IMR-90 (cell line): ENCODE data around the gene PDXK. TPM values are rescaled to one million over a fixed set of nuclear protein-coding genes. Genes with fewer than 3 reads are reported as not detected.

ENCODE experiments used
- ATAC-seq: fragments of 200-7000 bp; cut with Tn5 transposase; 2 replicates; pipeline ENCODE4 v1.9.1; 2020; ENCODE audit warnings: low read depth, mild to moderate bottlenecking, moderate library complexity
- BruUV-seq: library from RNA; stranded (reverse); fragments of 400-500 nt; replicated peaks from 2 replicates; lab custom pipeline; 2021; lab: Mats Ljungman, UMichigan
- CTCF ChIA-PET: fragments of 300-600 bp; formaldehyde crosslinking; extraction: SDS; loops from one replicate; lab custom pipeline; 2021; ENCODE audit warnings: antibody characterized with exemption; lab: Yijun Ruan, JAX
- POLR2A ChIA-PET: fragments of 300-600 bp; sonication (Branson Sonifier 250); formaldehyde crosslinking; loops from one replicate; lab custom pipeline; 2022; ENCODE audit warnings: antibody characterized with exemption; ENCODE audit not compliant: unreplicated experiment; lab: Charles Lee
- DNase-seq: peaks from one replicate; pipeline ENCODE4 v3.0.0; 2013
- H2AFZ ChIP-seq: replicated peaks from 2 replicates; pipeline ENCODE3; 2013; ENCODE audit warnings: low read length, mild to moderate bottlenecking; ENCODE audit not compliant: poor library complexity
- H2AK5ac ChIP-seq: 2 replicates; pipeline ENCODE4 v1.6.1; 2013; ENCODE audit warnings: low read depth, low read length, inconsistent platforms
- H2AK9ac ChIP-seq: replicated peaks from 2 replicates; pipeline ENCODE3; 2013; ENCODE audit warnings: mild to moderate bottlenecking, low read depth, low read length, moderate library complexity; ENCODE audit not compliant: poor library complexity
- H2BK120ac ChIP-seq: 2 replicates; pipeline ENCODE4 v1.6.1; 2013; ENCODE audit warnings: low read depth, low read length, inconsistent platforms
- H2BK15ac ChIP-seq: 3 replicates; pipeline ENCODE4 v1.6.1; 2013; ENCODE audit warnings: low read depth, low read length, inconsistent platforms
- H2BK20ac ChIP-seq: 2 replicates; pipeline ENCODE4 v1.6.1; 2013; ENCODE audit warnings: low read depth, mild to moderate bottlenecking, inconsistent platforms, low read length, moderate library complexity
- H2BK5ac ChIP-seq: 2 replicates; pipeline ENCODE4 v1.6.1; 2013; ENCODE audit warnings: mild to moderate bottlenecking, low read depth, low read length, inconsistent platforms; ENCODE audit not compliant: poor library complexity, severe bottlenecking
- H3K14ac ChIP-seq: replicated peaks from 2 replicates; pipeline ENCODE4 v1.6.1; 2013; ENCODE audit warnings: low read depth, low read length, inconsistent platforms
- H3K18ac ChIP-seq: 2 replicates; pipeline ENCODE4 v1.6.1; 2013; ENCODE audit warnings: low read depth, low read length, control low read depth
- H3K23ac ChIP-seq: 2 replicates; pipeline ENCODE4 v1.6.1; 2013; ENCODE audit warnings: low read depth, low read length, inconsistent platforms
- H3K27ac ChIP-seq: 2 replicates; pipeline ENCODE4 v1.5.1; 2013; ENCODE audit warnings: mild to moderate bottlenecking, control low read depth, low read length; ENCODE audit not compliant: insufficient read depth
- H3K27me3 ChIP-seq: 2 replicates; pipeline ENCODE4 v1.6.1; 2013; ENCODE audit warnings: low read length; ENCODE audit not compliant: control insufficient read depth, insufficient read depth
- H3K36me3 ChIP-seq: 2 replicates; pipeline ENCODE4 v1.6.1; 2013; ENCODE audit warnings: low read length, mixed read lengths; ENCODE audit not compliant: control insufficient read depth, insufficient read depth
- H3K4ac ChIP-seq: 2 replicates; pipeline ENCODE4 v1.6.1; 2013; ENCODE audit warnings: low read depth, low read length, inconsistent platforms
- H3K4me1 ChIP-seq: 2 replicates; pipeline ENCODE4 v1.6.1; 2013; ENCODE audit warnings: low read length, mixed read lengths; ENCODE audit not compliant: control insufficient read depth, insufficient read depth
- H3K4me2 ChIP-seq: 2 replicates; pipeline ENCODE4 v1.6.1; 2013; ENCODE audit warnings: low read depth, mild to moderate bottlenecking, control low read depth, low read length, moderate library complexity
- H3K4me3 ChIP-seq: 2 replicates; pipeline ENCODE4 v1.5.1; 2013; ENCODE audit warnings: low read depth, mild to moderate bottlenecking, control low read depth, low read length, moderate library complexity; ENCODE audit not compliant: insufficient read depth
- H3K56ac ChIP-seq: 2 replicates; pipeline ENCODE4 v1.6.1; 2013; ENCODE audit warnings: low read length, inconsistent platforms; ENCODE audit not compliant: insufficient read depth; ENCODE audit errors: extremely low read depth
- H3K79me1 ChIP-seq, 2 experiments: 2 replicates each; pipeline ENCODE4 v1.6.1; 2013; ENCODE audit warnings: low read length in 2 of 2, inconsistent platforms in 1 of 2, low read depth in 1 of 2
- H3K9ac ChIP-seq: 2 replicates; pipeline ENCODE4 v1.6.1; 2013; ENCODE audit warnings: low read depth, low read length, control low read depth
- H3K9me1 ChIP-seq: 2 replicates; pipeline ENCODE4 v1.6.1; 2013; ENCODE audit warnings: low read length, inconsistent platforms; ENCODE audit not compliant: insufficient read depth
- H3K9me3 ChIP-seq: 2 replicates; pipeline ENCODE4 v1.6.1; 2013; ENCODE audit warnings: low read length; ENCODE audit not compliant: control insufficient read depth, insufficient read depth
- H4K20me1 ChIP-seq: 2 replicates; pipeline ENCODE4 v1.6.1; 2013; ENCODE audit warnings: low read length, inconsistent platforms; ENCODE audit not compliant: insufficient read depth
- H4K5ac ChIP-seq: 2 replicates; pipeline ENCODE4 v1.6.1; 2013; ENCODE audit warnings: mild to moderate bottlenecking, low read depth, low read length, control low read depth
- H4K8ac ChIP-seq, 2 experiments: 2 replicates each; pipeline ENCODE4 v1.6.1; 2013; ENCODE audit warnings: low read depth in 2 of 2, low read length in 2 of 2, control low read depth in 1 of 2, inconsistent platforms in 1 of 2
- H4K91ac ChIP-seq: 2 replicates; pipeline ENCODE4 v1.6.1; 2013; ENCODE audit warnings: low read depth, low read length, inconsistent platforms; ENCODE audit not compliant: insufficient read depth
- BHLHE40 ChIP-seq: fragments of 150-350 bp; IDR thresholded peaks from 2 replicates; pipeline ENCODE4 v1.6.1; 2016; ENCODE audit warnings: mild to moderate bottlenecking, low read depth, low read length
- CEBPB ChIP-seq: IDR thresholded peaks from 2 replicates; pipeline ENCODE4 v1.6.1; 2012; ENCODE audit warnings: low read depth, low read length, improper control_type of control experiment
- CHD1 ChIP-seq: IDR thresholded peaks from 2 replicates; pipeline ENCODE4 v1.6.1; 2012; ENCODE audit warnings: low read depth, low read length, improper control_type of control experiment
- FOS ChIP-seq: fragments of 150-350 bp; IDR thresholded peaks from 2 replicates; pipeline ENCODE4 v1.6.1; 2016; ENCODE audit warnings: low read depth, low read length
- MAFK ChIP-seq: IDR thresholded peaks from 2 replicates; pipeline ENCODE4 v1.6.1; 2012; ENCODE audit warnings: low read depth, low read length, improper control_type of control experiment
- MAZ ChIP-seq: IDR thresholded peaks from 2 replicates; pipeline ENCODE4 v1.6.1; 2012; ENCODE audit warnings: low read depth, mild to moderate bottlenecking, low read length, improper control_type of control experiment, moderate library complexity, borderline replicate concordance
- NFE2L2 ChIP-seq: fragments of 150-350 bp; IDR thresholded peaks from 2 replicates; pipeline ENCODE4 v1.6.1; 2016; ENCODE audit warnings: low read depth, mild to moderate bottlenecking, low read length
- POLR2A ChIP-seq: IDR thresholded peaks from 2 replicates; pipeline ENCODE4 v1.6.1; 2012; ENCODE audit warnings: mild to moderate bottlenecking, low read depth, low read length
- RAD21 ChIP-seq: IDR thresholded peaks from 2 replicates; pipeline ENCODE4 v1.6.1; 2012; ENCODE audit warnings: low read length, improper control_type of control experiment
- RCOR1 ChIP-seq: IDR thresholded peaks from 2 replicates; pipeline ENCODE4 v1.6.1; 2012; ENCODE audit warnings: mild to moderate bottlenecking, low read length, improper control_type of control experiment; ENCODE audit not compliant: insufficient replicate concordance
- RFX5 ChIP-seq: IDR thresholded peaks from 2 replicates; pipeline ENCODE4 v1.8.0; 2012; ENCODE audit warnings: low read depth, mild to moderate bottlenecking, low read length, moderate library complexity
- whole genome bisulfite sequencing, 2 experiments: methylation state at CpG; one replicate each; pipeline versions ENCODE4 v1.1.5 to v1.1.7; 2013; ENCODE audit warnings: missing lambda C conversion rate in 2 of 2; ENCODE audit not compliant: insufficient read length in 1 of 2; ENCODE audit errors: extremely low coverage in 2 of 2; 5-methylcytosine and 5-hydroxymethylcytosine counted together
- dilution Hi-C: fragments of 300-500 bp; cut with HindIII; formaldehyde crosslinking; loops from one replicate; pipeline ENCODE4 v1.14.3; 2018; ENCODE audit warnings: low sequenced_read_pairs; ENCODE audit not compliant: unreplicated experiment
- in situ Hi-C: fragments of 300-500 bp; cut with MboI; formaldehyde crosslinking; loops from 3 replicates; pipeline ENCODE4 v1.14.3; 2019; ENCODE audit warnings: low sequenced_read_pairs, inconsistent platforms, mixed read lengths
- intact Hi-C: fragments of 100-400 bp; cut with micrococcal nuclease; formaldehyde crosslinking; loops from 2 replicates; pipeline ENCODE4 v1.10.0; 2022
- polyA plus RNA-seq, 3 experiments: library from polyadenylated mRNA; depleted of rRNA; stranded (reverse); fragments of >200 nt; gene quantifications; 2 replicates each; pipeline ENCODE4 v1.2.3, GENCODE V29; 2012; ENCODE audit warnings: low replicate concordance in 1 of 3
- total RNA-seq: library from RNA; depleted of rRNA; stranded (reverse); fragments of >200 nt; gene quantifications from 2 replicates; pipeline ENCODE4 v1.2.3, GENCODE V29; 2012
- TF ChIP-seq, protein P1 (sequence below): conservative IDR thresholded peaks from 2 replicates; pipeline ENCODE4 v1.5.1; 2012; ENCODE audit warnings: mild to moderate bottlenecking, low read depth, low read length, improper control_type of control experiment
- TF ChIP-seq, protein P2 (sequence below): fragments of 150-350 bp; IDR thresholded peaks from 2 replicates; pipeline ENCODE4 v1.6.1; 2016; ENCODE audit warnings: low read depth, mild to moderate bottlenecking, low read length, moderate library complexity, borderline replicate concordance
- TF ChIP-seq, protein P3 (sequence below): fragments of 150-350 bp; IDR thresholded peaks from 2 replicates; pipeline ENCODE4 v1.6.1; 2017; ENCODE audit warnings: mild to moderate bottlenecking, antibody characterized with exemption, low read length, low read depth

The PDXK gene
- total and polyA plus RNA-seq, 2 of the 4 experiments (the other 2 are of a cell fraction) = 155 to 312 TPM

DNA sequence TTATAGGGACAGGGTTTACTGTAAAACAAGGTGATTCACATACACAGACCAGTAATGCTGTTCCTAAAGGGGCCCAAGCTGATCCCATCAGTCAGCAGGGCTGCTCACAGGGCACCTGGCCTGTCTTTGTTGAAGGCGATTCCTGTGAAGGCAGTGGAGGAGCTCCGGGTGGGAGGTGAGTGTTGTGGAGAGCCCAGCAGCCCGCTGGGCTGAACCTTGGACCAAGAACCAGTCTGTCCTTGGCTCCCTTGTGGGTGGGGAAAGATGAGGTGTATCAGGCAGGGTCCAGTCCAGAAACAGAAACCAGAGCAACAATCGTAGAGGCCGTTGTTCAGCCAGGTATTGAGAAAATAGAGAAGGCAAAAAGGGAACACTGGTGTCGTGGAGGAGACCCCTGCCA, 12.5 kb downstream of the PDXK start (continued):
- TF ChIP-seq, protein P1, sequence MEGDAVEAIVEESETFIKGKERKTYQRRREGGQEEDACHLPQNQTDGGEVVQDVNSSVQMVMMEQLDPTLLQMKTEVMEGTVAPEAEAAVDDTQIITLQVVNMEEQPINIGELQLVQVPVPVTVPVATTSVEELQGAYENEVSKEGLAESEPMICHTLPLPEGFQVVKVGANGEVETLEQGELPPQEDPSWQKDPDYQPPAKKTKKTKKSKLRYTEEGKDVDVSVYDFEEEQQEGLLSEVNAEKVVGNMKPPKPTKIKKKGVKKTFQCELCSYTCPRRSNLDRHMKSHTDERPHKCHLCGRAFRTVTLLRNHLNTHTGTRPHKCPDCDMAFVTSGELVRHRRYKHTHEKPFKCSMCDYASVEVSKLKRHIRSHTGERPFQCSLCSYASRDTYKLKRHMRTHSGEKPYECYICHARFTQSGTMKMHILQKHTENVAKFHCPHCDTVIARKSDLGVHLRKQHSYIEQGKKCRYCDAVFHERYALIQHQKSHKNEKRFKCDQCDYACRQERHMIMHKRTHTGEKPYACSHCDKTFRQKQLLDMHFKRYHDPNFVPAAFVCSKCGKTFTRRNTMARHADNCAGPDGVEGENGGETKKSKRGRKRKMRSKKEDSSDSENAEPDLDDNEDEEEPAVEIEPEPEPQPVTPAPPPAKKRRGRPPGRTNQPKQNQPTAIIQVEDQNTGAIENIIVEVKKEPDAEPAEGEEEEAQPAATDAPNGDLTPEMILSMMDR = no peak

DNA sequence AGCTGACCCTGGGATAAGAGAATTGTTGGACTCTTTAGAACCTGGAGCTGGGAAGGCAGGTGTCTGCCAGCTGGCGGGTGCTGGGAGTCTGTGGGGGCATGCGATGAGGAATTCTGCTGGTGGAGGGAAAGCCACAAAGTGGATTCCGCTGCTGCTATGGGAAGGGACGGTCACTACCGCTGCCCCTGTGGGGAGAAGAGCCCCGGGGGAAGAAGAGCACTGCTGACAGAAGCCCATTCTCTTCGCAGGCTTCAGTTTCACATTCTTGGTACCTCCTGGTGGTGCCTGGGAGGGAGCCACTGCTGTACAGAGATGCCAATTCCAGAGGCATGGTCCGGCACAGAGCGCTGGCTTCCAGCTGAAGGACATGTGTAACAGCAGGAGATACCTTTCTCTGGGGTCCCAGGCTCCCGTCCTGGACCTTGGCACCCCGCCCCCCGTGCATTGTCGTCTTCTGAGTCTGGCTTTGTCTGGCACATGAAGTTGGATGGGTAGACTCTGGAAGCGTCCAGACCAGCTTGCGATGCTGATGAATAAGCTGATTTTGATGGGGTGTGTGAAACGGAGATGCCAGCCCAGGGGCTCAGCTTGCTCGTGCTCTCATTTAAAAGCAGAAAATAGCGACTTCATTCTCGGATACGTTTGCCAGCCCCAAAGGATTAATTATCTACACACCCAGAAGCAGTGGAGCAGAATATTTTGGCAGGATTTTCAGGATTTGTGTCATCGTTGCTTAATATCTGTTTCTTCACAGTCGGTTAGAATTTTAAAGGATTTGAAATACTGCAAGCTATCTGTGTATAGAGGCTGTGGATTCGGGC, 13.2 kb downstream of the PDXK start:
- H3K9me1 ChIP-seq = peaks cover 24% of the 10 kb centered on the region
- no peak for DNase-seq
- H4K20me1 ChIP-seq = peaks cover 59% of the 10 kb centered on the region
- POLR2A ChIA-PET = no interaction called here
- no peak overlapping the region for H3K27ac ChIP-seq
- no TSS peak for BruUV-seq
- WGBS, 2 experiments = 77% methylated on average over 6 of the region's 23 CpGs; no CpG with 5 or more reads in 1 of the 2 experiments
- no peak for ATAC-seq
- in situ Hi-C loops (no loop called here), intact Hi-C loops (no loop called here), dilution Hi-C loops (no loop called here)
- H3K9me3 ChIP-seq = no peaks in the 10 kb centered on the region
- no peak overlapping the region for H2AFZ ChIP-seq
- CTCF ChIA-PET = no interaction called here
- no peak overlapping the region for H3K4ac ChIP-seq
- H3K27me3 ChIP-seq = no peaks in the 10 kb centered on the region
- H3K56ac ChIP-seq = no peak overlapping the region
- H2AK9ac ChIP-seq = peak overlapping the region; percentile 60
- peaks cover 26 to 95% of the 10 kb centered on the region in 2 experiments for H3K79me1 ChIP-seq
- H3K9ac ChIP-seq = no peak overlapping the region
- H2BK20ac ChIP-seq = no peak overlapping the region
- H3K23ac ChIP-seq = no peak overlapping the region
- H2BK15ac ChIP-seq = no peak overlapping the region
- no peak overlapping the region for H3K18ac ChIP-seq
- no peak overlapping the region for H2BK5ac ChIP-seq
- H3K4me2 ChIP-seq = no peak overlapping the region
- H2BK120ac ChIP-seq = no peak overlapping the region
- H4K91ac ChIP-seq = no peak overlapping the region
- H3K14ac ChIP-seq = no peak overlapping the region
- no peak overlapping the region for H3K4me3 ChIP-seq
- H3K36me3 ChIP-seq = peaks cover 11% of the 10 kb centered on the region
- H4K5ac ChIP-seq = no peak overlapping the region
- H4K8ac ChIP-seq = no peak overlapping the region
- H2AK5ac ChIP-seq = no peak overlapping the region
- peaks cover 38% of the 10 kb centered on the region for H3K4me1 ChIP-seq
- no peak for TF ChIP-seq CEBPB
- TF ChIP-seq, protein P2, sequence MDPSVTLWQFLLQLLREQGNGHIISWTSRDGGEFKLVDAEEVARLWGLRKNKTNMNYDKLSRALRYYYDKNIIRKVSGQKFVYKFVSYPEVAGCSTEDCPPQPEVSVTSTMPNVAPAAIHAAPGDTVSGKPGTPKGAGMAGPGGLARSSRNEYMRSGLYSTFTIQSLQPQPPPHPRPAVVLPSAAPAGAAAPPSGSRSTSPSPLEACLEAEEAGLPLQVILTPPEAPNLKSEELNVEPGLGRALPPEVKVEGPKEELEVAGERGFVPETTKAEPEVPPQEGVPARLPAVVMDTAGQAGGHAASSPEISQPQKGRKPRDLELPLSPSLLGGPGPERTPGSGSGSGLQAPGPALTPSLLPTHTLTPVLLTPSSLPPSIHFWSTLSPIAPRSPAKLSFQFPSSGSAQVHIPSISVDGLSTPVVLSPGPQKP = no peak
- TF ChIP-seq NFE2L2 = no peak
- no peak for TF ChIP-seq FOS
- TF ChIP-seq, protein P3, sequence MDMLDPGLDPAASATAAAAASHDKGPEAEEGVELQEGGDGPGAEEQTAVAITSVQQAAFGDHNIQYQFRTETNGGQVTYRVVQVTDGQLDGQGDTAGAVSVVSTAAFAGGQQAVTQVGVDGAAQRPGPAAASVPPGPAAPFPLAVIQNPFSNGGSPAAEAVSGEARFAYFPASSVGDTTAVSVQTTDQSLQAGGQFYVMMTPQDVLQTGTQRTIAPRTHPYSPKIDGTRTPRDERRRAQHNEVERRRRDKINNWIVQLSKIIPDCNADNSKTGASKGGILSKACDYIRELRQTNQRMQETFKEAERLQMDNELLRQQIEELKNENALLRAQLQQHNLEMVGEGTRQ = no peak
- no peak for TF ChIP-seq RAD21
- no peak for TF ChIP-seq BHLHE40
- TF ChIP-seq POLR2A = no peak
- no peak for TF ChIP-seq RFX5
- no peak for TF ChIP-seq RCOR1
- no peak for TF ChIP-seq MAFK
- no peak for TF ChIP-seq CHD1
- TF ChIP-seq MAZ = no peak
